Naive thymus-derived CD4-positive, alpha-beta T cell (primary cell): ENCODE measurements around the gene ATXN7L1. TPM values are rescaled to one million over a fixed set of nuclear protein-coding genes. Genes with fewer than 3 reads are reported as not detected.
A peak's percentile ranks its signal among the peaks of the same experiment; 100 is the strongest.

ENCODE experiments used
- ATAC-seq: fragments of 150-1000 bp; cut with Tn5 transposase; 2 replicates; pipeline ENCODE4 v1.10.0; 2021; ENCODE audit warnings: mild to moderate bottlenecking, moderate library complexity
- CTCF ChIA-PET: fragments of 350-600 bp; sonication (Branson Sonifier 250); formaldehyde crosslinking; loops from one replicate; lab custom pipeline; 2021; ENCODE audit warnings: antibody characterized with exemption; lab: Charles Lee
- POLR2A ChIA-PET: fragments of 350-600 bp; sonication (Branson Sonifier 250); formaldehyde crosslinking; loops from one replicate; lab custom pipeline; 2021; ENCODE audit warnings: antibody characterized with exemption, inconsistent platforms; lab: Charles Lee
- DNase-seq, 9 donors: peaks; one replicate each; pipeline versions ENCODE4 v3.0.0 to v3.0.0-alpha.2; 2020 to 2022; ENCODE audit warnings: mixed read lengths in 1 of 9
- H3K27ac ChIP-seq: one replicate; pipeline ENCODE4 v1.7.0; 2013; ENCODE audit warnings: mild to moderate bottlenecking, low read depth, low read length, moderate library complexity
- H3K27me3 ChIP-seq, 2 donors: one replicate each; pipeline ENCODE4 v1.7.0; 2013; ENCODE audit warnings: low read length in 2 of 2, mild to moderate bottlenecking in 2 of 2, moderate library complexity in 2 of 2; ENCODE audit not compliant: control insufficient read depth in 2 of 2, insufficient read depth in 2 of 2
- H3K36me3 ChIP-seq, 3 experiments: 1 replicate in 2 of 3; 2 replicates in 1 of 3; pipeline ENCODE4 v1.7.0; 2013; ENCODE audit warnings: low read length in 3 of 3, mild to moderate bottlenecking in 3 of 3, moderate library complexity in 1 of 3; ENCODE audit not compliant: insufficient read depth in 3 of 3, control insufficient read depth in 2 of 3
- H3K4me1 ChIP-seq, 2 donors: one replicate each; pipeline ENCODE4 v1.7.0; 2013; ENCODE audit warnings: low read length in 2 of 2, mild to moderate bottlenecking in 2 of 2, moderate library complexity in 1 of 2; ENCODE audit not compliant: control insufficient read depth in 2 of 2, insufficient read depth in 2 of 2
- H3K4me3 ChIP-seq: 2 replicates; pipeline ENCODE4 v1.7.0; 2013; ENCODE audit warnings: mild to moderate bottlenecking, low read length
- H3K9me3 ChIP-seq, 3 experiments: 1 replicate in 2 of 3; 2 replicates in 1 of 3; pipeline ENCODE4 v1.7.0; 2013; ENCODE audit warnings: low read length in 3 of 3; ENCODE audit not compliant: control insufficient read depth in 2 of 3
- H3K27ac Mint-ChIP-seq, 9 donors: one replicate each; pipeline ENCODE4 v1.8.0; 2020 to 2022; ENCODE audit warnings: mixed read lengths in 9 of 9, mild to moderate bottlenecking in 8 of 9, moderate library complexity in 5 of 9, inconsistent platforms in 2 of 9
- H3K27me3 Mint-ChIP-seq, 5 donors: one replicate each; pipeline ENCODE4 v1.8.0; 2021 to 2022; ENCODE audit warnings: mixed read lengths in 5 of 5, mild to moderate bottlenecking in 1 of 5
- H3K36me3 Mint-ChIP-seq, 5 donors: one replicate each; pipeline ENCODE4 v1.8.0; 2020 to 2022; ENCODE audit warnings: mixed read lengths in 5 of 5, mild to moderate bottlenecking in 3 of 5, inconsistent platforms in 1 of 5
- H3K4me1 Mint-ChIP-seq, 7 donors: one replicate each; pipeline ENCODE4 v1.8.0; 2020 to 2022; ENCODE audit warnings: mixed read lengths in 7 of 7, mild to moderate bottlenecking in 3 of 7, inconsistent platforms in 1 of 7
- H3K4me3 Mint-ChIP-seq, 10 donors: one replicate each; pipeline ENCODE4 v1.8.0; 2020 to 2022; ENCODE audit warnings: mild to moderate bottlenecking in 10 of 10, mixed read lengths in 10 of 10, moderate library complexity in 6 of 10, inconsistent platforms in 2 of 10
- H3K9me3 Mint-ChIP-seq, 11 donors: one replicate each; pipeline ENCODE4 v1.8.0; 2020 to 2022; ENCODE audit warnings: mixed read lengths in 11 of 11, mild to moderate bottlenecking in 4 of 11, inconsistent platforms in 1 of 11, moderate library complexity in 1 of 11
- intact Hi-C, 2 donors: fragments of 100-400 bp; cut with micrococcal nuclease; formaldehyde crosslinking; loops; one replicate each; pipeline ENCODE4 v1.15.1; 2023
- polyA plus RNA-seq, 2 donors: library from polyadenylated mRNA; unstranded; fragments of 300-500 nt; fragmentation: Illumina TruSeq; gene quantifications; one replicate each; pipeline ENCODE4 v1.2.3, GENCODE V29; 2021
- total RNA-seq, 6 experiments: library from RNA in 5 of 6; stranded (reverse) in 5 of 6; gene quantifications; 1 replicate in 5 of 6; 2 replicates in 1 of 6; pipeline ENCODE4 v1.2.3 and lab custom pipeline; 2021 to 2026

ATXN7L1 gene
- total and polyA plus RNA-seq, 7 experiments from 2014 or later, result 18.5 to 52.4 (median 39.5) TPM

- CTCF ChIA-PET, result interaction anchor here (0.7 to 1.4 kb wide), 4 partner anchors 24 to 278 kb away, joined by 4 read pairs; no protein-coding TSS in a partner anchor
- no peak overlapping the region for H3K27ac Mint-ChIP-seq
- H3K27me3 ChIP-seq, result no peaks in the 10 kb centered on the region
Measured at GRCh38 chr7:105764506-105764905, 111.9 kb downstream of the ATXN7L1 start.

GRCh38 chr7:105760551-105761447, 115.6 kb downstream of the ATXN7L1 start:
- H3K9me3 Mint-ChIP-seq, result peaks cover 0 to 3% (median 0%) of the 10 kb centered on the region in 11 donors
- peak; percentile 82 for ATAC-seq
- peaks cover 31 to 32% of the 10 kb centered on the region in 2 donors for H3K4me1 ChIP-seq
- H3K4me1 Mint-ChIP-seq, result peaks cover 28 to 60% (median 43%) of the 10 kb centered on the region in 7 donors
- H3K36me3 Mint-ChIP-seq, result peaks cover 0 to 5% (median 0%) of the 10 kb centered on the region in 5 donors
- no peaks in the 10 kb centered on the region for H3K9me3 ChIP-seq
- H3K36me3 ChIP-seq, result no peaks in the 10 kb centered on the region
- peaks cover 0 to 14% (median 0%) of the 10 kb centered on the region in 5 donors for H3K27me3 Mint-ChIP-seq
- ChIA-PET CTCF (interaction anchor here (0.5 to 6.7 kb wide), 38 partner anchors 8 to 393 kb away, joined by 3 to 107 read pairs (median 4); no protein-coding TSS in a partner anchor), POLR2A (interaction anchor here (0.9 to 2.6 kb wide), 10 partner anchors 9 to 281 kb away, joined by 3 to 12 read pairs (median 4); no protein-coding TSS in a partner anchor)
- peak in 7 of 9 donors; percentile 18 to 68 (median 62) for DNase-seq
- H3K27me3 ChIP-seq, result no peaks in the 10 kb centered on the region
- H3K4me3 ChIP-seq, result no peak overlapping the region
- peak overlapping the region in 8 of 9 donors; percentile 43 to 90 (median 78) for H3K27ac Mint-ChIP-seq
- H3K27ac ChIP-seq, result no peak overlapping the region
- peak overlapping the region in 9 of 10 donors; percentile 1 to 82 (median 41) for H3K4me3 Mint-ChIP-seq
- intact Hi-C loops, result loop anchor here (1.0 to 10.0 kb wide), 13 partner anchors 48 to 394 kb away; partner anchors contain the start of gene ATXN7L1 (in 1 of the 2)

More at GRCh38 chr7:105764506-105764905, 111.9 kb downstream of the ATXN7L1 start:
- Mint-ChIP-seq H3K9me3 (peaks cover 0 to 3% (median 0%) of the 10 kb centered on the region in 11 donors), H3K27me3 (peaks cover 0 to 29% (median 0%) of the 10 kb centered on the region in 5 donors), H3K36me3 (peaks cover 0 to 7% (median 0%) of the 10 kb centered on the region in 5 donors), H3K4me3 (no peak overlapping the region), H3K4me1 (peaks cover 26 to 46% (median 41%) of the 10 kb centered on the region in 7 donors)
- POLR2A ChIA-PET, result interaction anchor here (0.7 to 1.2 kb wide), 2 partner anchors 86 to 274 kb away, joined by 3 read pairs; no protein-coding TSS in a partner anchor
- Histone ChIP-seq H3K36me3 (no peaks in the 10 kb centered on the region), H3K27ac (no peak overlapping the region), H3K9me3 (no peaks in the 10 kb centered on the region), H3K4me3 (no peak overlapping the region), H3K4me1 (peaks cover 26 to 27% of the 10 kb centered on the region in 2 donors)
- DNase-seq (no peak), ATAC-seq (no peak)
- intact Hi-C loops, result loop anchor here (5.0 to 10.0 kb wide), 3 partner anchors 72 to 390 kb away; no protein-coding TSS in a partner anchor

GRCh38 chr7:105759670-105760550, 116.5 kb downstream of the ATXN7L1 start:
- no peak overlapping the region for H3K27ac ChIP-seq

DNA sequence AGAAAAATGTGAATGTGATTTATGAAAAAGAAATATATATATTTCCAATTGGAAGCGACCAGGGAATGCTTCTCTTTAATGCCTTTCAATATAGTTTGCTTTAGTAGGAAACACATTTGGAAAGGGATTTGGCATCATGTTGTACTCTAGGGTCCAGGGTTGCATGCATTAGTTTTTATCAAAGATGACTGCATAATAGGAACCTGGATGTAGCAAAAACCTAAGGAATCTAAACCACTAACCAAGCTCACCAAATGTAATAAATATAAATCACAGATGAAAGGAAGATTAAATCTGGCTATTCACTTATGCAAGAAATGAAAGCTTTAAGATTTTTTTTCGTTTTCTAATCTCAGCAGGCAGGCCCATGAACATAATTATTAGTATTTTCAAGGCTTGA, 120.0 kb downstream of the ATXN7L1 start:
- Mint-ChIP-seq H3K27ac (peak overlapping the region in 1 of 9 donors; percentile 63), H3K4me1 (peaks cover 20 to 32% (median 24%) of the 10 kb centered on the region in 7 donors), H3K9me3 (no peaks in the 10 kb centered on the region), H3K27me3 (peaks cover 0 to 17% (median 0%) of the 10 kb centered on the region in 5 donors), H3K4me3 (no peak overlapping the region), H3K36me3 (peaks cover 0 to 16% (median 0%) of the 10 kb centered on the region in 5 donors)
- no peaks in the 10 kb centered on the region for H3K9me3 ChIP-seq
- H3K27ac ChIP-seq, result no peak overlapping the region
- H3K36me3 ChIP-seq, result no peaks in the 10 kb centered on the region
- ChIA-PET POLR2A (no interaction called here), CTCF (interaction anchor here (6.7 kb wide), 1 partner anchor 287 kb away, joined by 107 read pairs; no protein-coding TSS in a partner anchor)
- DNase-seq (no peak), ATAC-seq (no peak)
- intact Hi-C loops, result no loop called here
- H3K4me1 ChIP-seq, result peaks cover 24% of the 10 kb centered on the region in 2 donors
- no peak overlapping the region for H3K4me3 ChIP-seq
- H3K27me3 ChIP-seq, result no peaks in the 10 kb centered on the region

More at GRCh38 chr7:105759670-105760550, 116.5 kb downstream of the ATXN7L1 start:
- no peaks in the 10 kb centered on the region for H3K36me3 ChIP-seq
- peaks cover 22 to 53% (median 43%) of the 10 kb centered on the region in 7 donors for H3K4me1 Mint-ChIP-seq
- DNase-seq (peak in 2 of 9 donors; percentile 21 to 24), ATAC-seq (peak; percentile 52)
- peaks cover 0 to 3% (median 0%) of the 10 kb centered on the region in 11 donors for H3K9me3 Mint-ChIP-seq
- peak overlapping the region in 8 of 9 donors; percentile 32 to 90 (median 76) for H3K27ac Mint-ChIP-seq
- peaks cover 0 to 11% (median 0%) of the 10 kb centered on the region in 5 donors for H3K27me3 Mint-ChIP-seq
- ChIA-PET CTCF (interaction anchor here (0.6 to 6.7 kb wide), 32 partner anchors 8 to 394 kb away, joined by 3 to 107 read pairs (median 4); no protein-coding TSS in a partner anchor), POLR2A (interaction anchor here (0.9 to 2.6 kb wide), 10 partner anchors 8 to 282 kb away, joined by 3 to 12 read pairs (median 5); no protein-coding TSS in a partner anchor)
- H3K4me3 ChIP-seq, result no peak overlapping the region
- H3K36me3 Mint-ChIP-seq, result peaks cover 0 to 3% (median 0%) of the 10 kb centered on the region in 5 donors
- intact Hi-C loops, result loop anchor here (1.0 to 10.0 kb wide), 13 partner anchors 49 to 395 kb away; partner anchors contain the start of gene ATXN7L1 (in 1 of the 2)
- no peaks in the 10 kb centered on the region for H3K9me3 ChIP-seq
- H3K4me3 Mint-ChIP-seq, result peak overlapping the region in 8 of 10 donors; percentile 1 to 82 (median 54)
- peaks cover 31 to 32% of the 10 kb centered on the region in 2 donors for H3K4me1 ChIP-seq
- no peaks in the 10 kb centered on the region for H3K27me3 ChIP-seq

- ChIA-PET POLR2A (interaction anchor here (0.6 kb wide), 1 partner anchor 18 kb away, joined by 3 read pairs; no protein-coding TSS in a partner anchor), CTCF (interaction anchor here (2.3 kb wide), 1 partner anchor 8 kb away, joined by 11 read pairs; no protein-coding TSS in a partner anchor)
- Histone ChIP-seq H3K27ac (no peak overlapping the region), H3K27me3 (no peaks in the 10 kb centered on the region), H3K4me1 (no peaks in the 10 kb centered on the region), H3K36me3 (no peaks in the 10 kb centered on the region), H3K9me3 (no peaks in the 10 kb centered on the region), H3K4me3 (no peak overlapping the region)
- no peak for ATAC-seq
- Mint-ChIP-seq H3K27me3 (peaks cover 0 to 17% (median 0%) of the 10 kb centered on the region in 5 donors), H3K36me3 (peaks cover 0 to 35% (median 16%) of the 10 kb centered on the region in 5 donors), H3K4me1 (peaks cover 0 to 3% (median 0%) of the 10 kb centered on the region in 7 donors), H3K4me3 (no peak overlapping the region), H3K27ac (no peak overlapping the region), H3K9me3 (peaks cover 0 to 1% (median 0%) of the 10 kb centered on the region in 11 donors)
- intact Hi-C loops, result no loop called here
- DNase-seq, result no peak
Measured at GRCh38 chr7:105752671-105753275, 123.6 kb downstream of the ATXN7L1 start.
